ENCODE measurements around the gene CNTNAP5. TPM values are rescaled to one million over a fixed set of nuclear protein-coding genes. Genes with fewer than 3 reads are reported as not detected.

The CNTNAP5 gene
- total and polyA plus RNA-seq, 7 donors, result not detected

- DNase-seq (no peak), ATAC-seq (no peak)
- no peak for TF ChIP-seq CTCF (IDR thresholded peaks at IDR 0.05)
- Histone ChIP-seq H3K27ac (no peak overlapping the region), H3K27me3 (ENCODE audit: insufficient read depth in 3 of 3, low read length in 2 of 3) (no peaks in the 10 kb centered on the region), H3K4me1 (no peaks in the 10 kb centered on the region), H3K9me3 (no peaks in the 10 kb centered on the region), H3K4me3 (no peak overlapping the region), H3K36me3 (ENCODE audit: insufficient read depth in 1 of 2, low read depth in 1 of 2) (no peaks in the 10 kb centered on the region)
- intact Hi-C loops (cut with DNase I), result no loop called here
- 85 to 90% (median 87%) methylated on average over 12 of the region's 12 CpGs for WGBS, 3 donors
These were observed 622.6 kb downstream of the CNTNAP5 start for GRCh38 chr2:124647663-124648062.

GRCh38 chr2:124649001-124649400, 623.9 kb downstream of the CNTNAP5 start:
- DNase-seq, result no peak
- Histone ChIP-seq H3K27me3 (ENCODE audit: insufficient read depth in 3 of 3, low read length in 2 of 3) (no peaks in the 10 kb centered on the region), H3K27ac (no peak overlapping the region), H3K4me1 (no peaks in the 10 kb centered on the region), H3K4me3 (no peak overlapping the region), H3K36me3 (ENCODE audit: insufficient read depth in 1 of 2, low read depth in 1 of 2) (no peaks in the 10 kb centered on the region), H3K9me3 (no peaks in the 10 kb centered on the region)
- no peak for ATAC-seq
- 39 to 48% (median 41%) methylated on average over 6 of the region's 6 CpGs for WGBS, 3 donors
- intact Hi-C loops (cut with DNase I), result no loop called here
- TF ChIP-seq CTCF (IDR thresholded peaks at IDR 0.05), result no peak

GRCh38 chr2:124652099-124652498, 627.0 kb downstream of the CNTNAP5 start:
- no peaks in the 10 kb centered on the region for H3K9me3 ChIP-seq
- ATAC-seq (no peak), DNase-seq (no peak)
- 84 to 90% (median 89%) methylated on average over 1 of the region's 1 CpG for WGBS, 3 donors
- intact Hi-C loops (cut with DNase I), result no loop called here
- H3K4me3 ChIP-seq, result no peak overlapping the region
- no peaks in the 10 kb centered on the region for H3K36me3 ChIP-seq (ENCODE audit: insufficient read depth in 1 of 2, low read depth in 1 of 2)
- no peaks in the 10 kb centered on the region for H3K4me1 ChIP-seq
- H3K27me3 ChIP-seq (ENCODE audit: insufficient read depth in 3 of 3, low read length in 2 of 3), result no peaks in the 10 kb centered on the region
- no peak overlapping the region for H3K27ac ChIP-seq
- TF ChIP-seq CTCF (IDR thresholded peaks at IDR 0.05), result no peak

- Histone ChIP-seq H3K4me1 (no peaks in the 10 kb centered on the region), H3K27ac (no peak overlapping the region), H3K27me3 (ENCODE audit: insufficient read depth in 3 of 3, low read length in 2 of 3) (no peaks in the 10 kb centered on the region), H3K9me3 (no peaks in the 10 kb centered on the region), H3K4me3 (no peak overlapping the region), H3K36me3 (ENCODE audit: insufficient read depth in 1 of 2, low read depth in 1 of 2) (no peaks in the 10 kb centered on the region)
- TF ChIP-seq CTCF (IDR thresholded peaks at IDR 0.05), result no peak
- intact Hi-C loops (cut with DNase I), result no loop called here
- ATAC-seq (no peak), DNase-seq (no peak)
- 83 to 85% (median 84%) methylated on average over 3 of the region's 3 CpGs for WGBS, 3 donors
These were observed 633.3 kb downstream of the CNTNAP5 start for GRCh38 chr2:124658373-124658772.

GRCh38 chr2:124661558-124661957, 636.5 kb downstream of the CNTNAP5 start:
- no peak overlapping the region for H3K27ac ChIP-seq
- intact Hi-C loops (cut with DNase I), result no loop called here
- H3K4me1 ChIP-seq, result no peaks in the 10 kb centered on the region
- H3K36me3 ChIP-seq (ENCODE audit: insufficient read depth in 1 of 2, low read depth in 1 of 2), result no peaks in the 10 kb centered on the region
- TF ChIP-seq CTCF (IDR thresholded peaks at IDR 0.05), result no peak
- H3K4me3 ChIP-seq, result no peak overlapping the region
- no peak for ATAC-seq
- H3K27me3 ChIP-seq (ENCODE audit: insufficient read depth in 3 of 3, low read length in 2 of 3), result no peaks in the 10 kb centered on the region
- DNase-seq, result no peak
- H3K9me3 ChIP-seq, result no peaks in the 10 kb centered on the region

Data from psoas muscle (tissue), 8 donors.